ENCODE results near the gene RASIP1.

DNA sequence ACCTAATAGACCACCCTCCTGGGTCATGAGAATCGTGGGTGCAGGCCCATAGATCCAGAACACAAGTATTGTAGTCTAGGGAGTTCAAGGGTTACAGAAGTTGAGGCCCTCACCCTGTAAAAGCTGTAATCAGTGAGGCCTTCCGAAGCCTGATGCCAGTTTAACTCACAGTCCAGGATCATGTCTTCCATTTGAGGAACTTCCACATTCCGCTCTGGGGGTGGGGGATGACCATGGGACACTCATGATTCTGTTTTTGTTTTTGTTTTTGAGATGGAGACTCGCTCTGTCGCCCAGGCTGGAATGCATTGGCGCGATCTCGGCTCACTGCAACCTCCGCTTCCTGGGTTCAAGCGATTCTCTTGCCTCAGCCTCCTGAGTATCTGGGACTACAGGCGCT lies 1.7 kb upstream of the RASIP1 start:
- no peak for TF ChIP-seq POLR2A (IDR thresholded peaks at IDR 0.05)
- TF ChIP-seq, protein P1, sequence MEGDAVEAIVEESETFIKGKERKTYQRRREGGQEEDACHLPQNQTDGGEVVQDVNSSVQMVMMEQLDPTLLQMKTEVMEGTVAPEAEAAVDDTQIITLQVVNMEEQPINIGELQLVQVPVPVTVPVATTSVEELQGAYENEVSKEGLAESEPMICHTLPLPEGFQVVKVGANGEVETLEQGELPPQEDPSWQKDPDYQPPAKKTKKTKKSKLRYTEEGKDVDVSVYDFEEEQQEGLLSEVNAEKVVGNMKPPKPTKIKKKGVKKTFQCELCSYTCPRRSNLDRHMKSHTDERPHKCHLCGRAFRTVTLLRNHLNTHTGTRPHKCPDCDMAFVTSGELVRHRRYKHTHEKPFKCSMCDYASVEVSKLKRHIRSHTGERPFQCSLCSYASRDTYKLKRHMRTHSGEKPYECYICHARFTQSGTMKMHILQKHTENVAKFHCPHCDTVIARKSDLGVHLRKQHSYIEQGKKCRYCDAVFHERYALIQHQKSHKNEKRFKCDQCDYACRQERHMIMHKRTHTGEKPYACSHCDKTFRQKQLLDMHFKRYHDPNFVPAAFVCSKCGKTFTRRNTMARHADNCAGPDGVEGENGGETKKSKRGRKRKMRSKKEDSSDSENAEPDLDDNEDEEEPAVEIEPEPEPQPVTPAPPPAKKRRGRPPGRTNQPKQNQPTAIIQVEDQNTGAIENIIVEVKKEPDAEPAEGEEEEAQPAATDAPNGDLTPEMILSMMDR (IDR thresholded peaks at IDR 0.05) = no peak

Measured in Peyer's patch (tissue), 4 donors.